Tibial nerve (tissue), 4 donors: ENCODE data around the gene SPECC1. TPM values are rescaled to one million over a fixed set of nuclear protein-coding genes. Genes with fewer than 3 reads are reported as not detected.

Source experiments
- DNase-seq, 2 donors: peaks; one replicate each; pipeline ENCODE4 v3.0.0-alpha.2; 2019; ENCODE audit warnings: low spot score in 2 of 2
- H3K27ac ChIP-seq, 4 donors: fragments of 200-600 bp; sonication (generic) in 3 of 4; one replicate each; pipeline ENCODE4 v1.5.1; 2017 to 2019; ENCODE audit warnings: mild to moderate bottlenecking in 1 of 4
- H3K27me3 ChIP-seq, 2 donors: fragments of 200-600 bp; sonication (generic) in 1 of 2; one replicate each; pipeline versions ENCODE4 v1.5.1 to v1.6.0; 2017 to 2019
- H3K36me3 ChIP-seq, 3 donors: fragments of 200-600 bp; sonication (generic); one replicate each; pipeline ENCODE4 v1.5.1; 2018 to 2019
- H3K4me1 ChIP-seq, 4 donors: fragments of 200-600 bp; sonication (generic) in 3 of 4; one replicate each; pipeline ENCODE4 v1.5.1; 2017 to 2019
- H3K4me3 ChIP-seq, 4 donors: fragments of 200-600 bp; sonication (generic) in 3 of 4; one replicate each; pipeline ENCODE4 v1.5.1; 2017 to 2019; ENCODE audit warnings: mild to moderate bottlenecking in 1 of 4, moderate library complexity in 1 of 4
- H3K9me3 ChIP-seq, 4 donors: fragments of 200-600 bp; sonication (generic) in 3 of 4; one replicate each; pipeline ENCODE4 v1.5.1; 2017 to 2019
- CTCF ChIP-seq, 5 experiments: fragments of 200-600 bp in 3 of 5; fragments of 450-650 bp in 2 of 5; sonication (generic) in 3 of 5; IDR thresholded peaks; one replicate each; pipeline ENCODE4 v1.5.1; 2016 to 2019; ENCODE audit warnings: antibody characterized with exemption in 5 of 5, mild to moderate bottlenecking in 3 of 5, moderate library complexity in 2 of 5
- EP300 ChIP-seq, 2 donors: sonication (generic); formaldehyde crosslinking; IDR thresholded peaks; one replicate each; pipeline ENCODE4 v1.6.1; 2017; ENCODE audit warnings: antibody characterized with exemption in 2 of 2, mild to moderate bottlenecking in 1 of 2
- POLR2A ChIP-seq, 2 donors: fragments of 450-650 bp; IDR thresholded peaks; one replicate each; pipeline ENCODE4 v1.6.1; 2017; ENCODE audit warnings: antibody characterized with exemption in 2 of 2, mild to moderate bottlenecking in 2 of 2, moderate library complexity in 2 of 2
- WGBS, 2 donors: methylation state at CpG; one replicate each; pipeline ENCODE4 v1.1.5; 2018; 5-methylcytosine and 5-hydroxymethylcytosine counted together
- total RNA-seq, 4 donors: library from RNA; depleted of rRNA; stranded (reverse); fragments of >200 nt; gene quantifications; one replicate each; pipeline ENCODE4 v1.1.0, GENCODE V29; 2016

Gene SPECC1
- total RNA-seq, 4 donors from 2014 or later, result 63.2 to 139 (median 98.1) TPM

- no peak for TF ChIP-seq EP300 (IDR thresholded peaks at IDR 0.05)
- no peak for TF ChIP-seq POLR2A (IDR thresholded peaks at IDR 0.05)
- no peak for TF ChIP-seq CTCF (IDR thresholded peaks at IDR 0.05)
- Histone ChIP-seq H3K36me3 (peaks cover 0 to 47% (median 0%) of the 10 kb centered on the region in 3 donors), H3K27me3 (no peaks in the 10 kb centered on the region), H3K27ac (no peak overlapping the region), H3K4me3 (no peak overlapping the region), H3K4me1 (no peaks in the 10 kb centered on the region), H3K9me3 (peaks cover 0 to 25% (median 11%) of the 10 kb centered on the region in 4 donors)
- WGBS, 2 donors, result 88 to 91% methylated on average over 5 of the region's 5 CpGs
- DNase-seq, result no peak
These were observed 301.3 kb downstream of the SPECC1 start for GRCh38 chr17:20310481-20310880.

DNA sequence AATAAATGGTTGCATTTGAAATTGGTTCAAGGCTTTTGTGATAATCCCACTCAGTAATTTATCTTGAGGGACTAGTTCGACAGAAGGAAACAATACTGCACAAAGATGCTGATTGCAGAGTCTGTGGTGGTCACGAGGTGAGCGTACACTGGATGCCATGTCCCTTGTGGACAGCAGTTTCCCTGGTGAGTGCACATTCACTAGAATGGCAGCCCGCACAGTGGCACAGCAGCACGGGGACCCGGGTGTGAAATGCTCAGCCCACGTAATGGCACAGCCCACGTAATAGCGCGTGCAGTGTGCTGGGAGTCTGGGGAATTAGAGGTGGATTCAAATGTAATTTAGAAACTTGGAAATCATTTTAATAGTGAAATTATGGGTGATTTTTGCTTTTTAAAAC lies 304.1 kb downstream of the SPECC1 start:
- H3K27ac ChIP-seq, result no peak overlapping the region
- no peaks in the 10 kb centered on the region for H3K4me1 ChIP-seq
- H3K4me3 ChIP-seq, result no peak overlapping the region
- WGBS, 2 donors, result 69 to 77% methylated on average over 10 of the region's 10 CpGs
- H3K27me3 ChIP-seq, result no peaks in the 10 kb centered on the region
- H3K36me3 ChIP-seq, result peaks cover 0 to 20% (median 0%) of the 10 kb centered on the region in 3 donors
- no peak for DNase-seq
- no peaks in the 10 kb centered on the region for H3K9me3 ChIP-seq
- no peak for TF ChIP-seq POLR2A (IDR thresholded peaks at IDR 0.05)
- TF ChIP-seq EP300 (IDR thresholded peaks at IDR 0.05), result no peak
- TF ChIP-seq CTCF (IDR thresholded peaks at IDR 0.05), result no peak

DNA sequence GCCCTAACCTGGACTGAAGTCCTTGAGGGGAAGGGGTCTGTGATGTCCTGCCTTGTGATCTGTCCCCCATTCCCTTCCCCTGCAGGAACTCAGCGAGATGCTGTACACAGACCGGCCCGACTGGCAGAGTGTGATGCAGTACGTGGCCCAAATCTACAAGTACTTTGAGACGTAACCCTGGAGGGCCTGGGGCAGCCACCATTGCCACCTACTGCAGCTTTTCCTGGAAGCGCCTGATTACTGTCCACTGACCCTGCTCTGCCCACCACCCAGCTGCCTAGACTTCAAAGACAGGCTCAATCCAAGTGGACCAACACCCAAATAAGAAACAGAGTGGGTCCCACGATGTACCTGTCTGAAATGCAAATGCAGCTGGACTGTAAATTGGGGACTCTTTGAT lies 304.7 kb downstream of the SPECC1 start:
- H3K9me3 ChIP-seq, result no peaks in the 10 kb centered on the region
- DNase-seq, result no peak
- H3K27me3 ChIP-seq, result no peaks in the 10 kb centered on the region
- 79 to 92% methylated on average over 4 to 7 of the region's 7 CpGs for WGBS, 2 donors
- H3K4me1 ChIP-seq, result no peaks in the 10 kb centered on the region
- no peak overlapping the region for H3K4me3 ChIP-seq
- peaks cover 0 to 19% (median 0%) of the 10 kb centered on the region in 3 donors for H3K36me3 ChIP-seq
- no peak overlapping the region for H3K27ac ChIP-seq
- TF ChIP-seq POLR2A (IDR thresholded peaks at IDR 0.05), result no peak
- no peak for TF ChIP-seq CTCF (IDR thresholded peaks at IDR 0.05)
- TF ChIP-seq EP300 (IDR thresholded peaks at IDR 0.05), result no peak

DNA sequence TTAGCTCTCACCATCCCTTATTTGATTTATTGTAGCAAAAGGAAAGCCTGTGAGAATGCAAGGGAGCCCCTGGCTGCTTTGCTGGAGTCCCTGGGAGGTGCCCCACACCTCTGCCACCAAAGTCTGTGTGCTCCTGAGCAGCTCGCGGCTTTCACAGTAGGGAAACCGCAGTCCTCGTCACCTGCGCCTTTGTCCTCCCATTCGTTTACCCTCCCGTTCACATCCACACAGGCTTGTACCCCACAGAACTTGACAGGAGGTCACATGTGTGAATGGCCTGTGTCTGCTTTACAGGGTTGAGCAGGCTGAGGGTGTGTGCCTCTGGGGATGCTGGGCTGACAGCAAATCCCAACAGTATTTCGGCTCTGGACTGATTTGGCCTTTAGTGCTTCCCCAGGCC lies 305.7 kb downstream of the SPECC1 start:
- Histone ChIP-seq H3K27ac (no peak overlapping the region), H3K4me3 (no peak overlapping the region), H3K9me3 (no peaks in the 10 kb centered on the region), H3K4me1 (no peaks in the 10 kb centered on the region), H3K27me3 (no peaks in the 10 kb centered on the region), H3K36me3 (peaks cover 0 to 13% (median 0%) of the 10 kb centered on the region in 3 donors)
- TF ChIP-seq CTCF (IDR thresholded peaks at IDR 0.05) (no peak), EP300 (IDR thresholded peaks at IDR 0.05) (no peak), POLR2A (IDR thresholded peaks at IDR 0.05) (no peak)
- DNase-seq, result no peak
- 87 to 92% methylated on average over 8 of the region's 8 CpGs for WGBS, 2 donors

DNA sequence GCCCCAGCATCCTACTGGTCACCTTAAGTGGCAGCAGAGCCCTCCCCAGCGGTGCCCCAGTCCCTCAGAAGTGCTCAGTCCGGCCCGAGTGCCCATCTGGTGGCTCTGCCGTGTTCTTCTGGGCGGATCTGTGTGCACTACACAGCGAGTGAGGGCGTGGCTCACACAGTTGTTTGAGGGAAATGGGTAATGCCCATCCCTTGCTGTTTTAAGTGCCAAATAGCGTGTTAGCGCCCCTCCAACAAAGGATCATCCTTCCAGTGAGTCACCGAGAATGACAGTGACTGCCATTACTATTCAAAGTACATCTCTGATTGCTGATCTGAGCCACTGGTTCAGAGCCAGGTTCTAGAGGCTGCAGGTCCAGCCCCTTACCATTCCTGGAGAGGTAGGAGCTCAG lies 306.2 kb downstream of the SPECC1 start:
- Histone ChIP-seq H3K9me3 (no peaks in the 10 kb centered on the region), H3K27ac (no peak overlapping the region), H3K36me3 (peaks cover 0 to 13% (median 0%) of the 10 kb centered on the region in 3 donors), H3K4me1 (peaks cover 0 to 1% (median 0%) of the 10 kb centered on the region in 4 donors), H3K4me3 (no peak overlapping the region), H3K27me3 (no peaks in the 10 kb centered on the region)
- TF ChIP-seq EP300 (IDR thresholded peaks at IDR 0.05), result no peak
- TF ChIP-seq POLR2A (IDR thresholded peaks at IDR 0.05), result no peak
- TF ChIP-seq CTCF (IDR thresholded peaks at IDR 0.05), result no peak
- DNase-seq, result no peak
- WGBS, 2 donors, result 88 to 94% methylated on average over 10 of the region's 10 CpGs
